ENCODE data around the gene SUSD1. TPM values are rescaled to one million over a fixed set of nuclear protein-coding genes. Genes with fewer than 3 reads are reported as not detected.

Gene SUSD1
- polyA plus RNA-seq, 2 donors: 1.2 to 1.8 TPM

DNA sequence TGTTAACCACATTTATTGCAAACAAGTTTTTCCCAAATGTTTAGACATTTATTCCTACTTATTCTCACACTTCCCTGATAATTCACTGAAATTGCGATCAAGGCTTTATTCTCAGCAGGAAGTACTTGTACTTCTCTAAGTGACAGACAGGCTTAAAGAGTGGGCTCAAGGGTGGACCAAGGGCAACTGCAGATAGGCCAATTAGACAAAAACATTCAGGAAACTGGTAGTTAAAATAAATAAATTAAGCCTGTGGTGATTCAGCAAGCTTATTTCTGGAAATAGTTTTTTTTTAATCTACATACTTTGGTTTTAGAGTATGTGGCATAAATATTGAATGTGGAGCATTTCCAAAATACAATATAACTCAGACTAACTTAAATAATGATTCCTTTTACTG is 142.4 kb downstream of the SUSD1 start:
- WGBS, 2 donors: 56 to 76% methylated on average over 1 of the region's 1 CpG

DNA sequence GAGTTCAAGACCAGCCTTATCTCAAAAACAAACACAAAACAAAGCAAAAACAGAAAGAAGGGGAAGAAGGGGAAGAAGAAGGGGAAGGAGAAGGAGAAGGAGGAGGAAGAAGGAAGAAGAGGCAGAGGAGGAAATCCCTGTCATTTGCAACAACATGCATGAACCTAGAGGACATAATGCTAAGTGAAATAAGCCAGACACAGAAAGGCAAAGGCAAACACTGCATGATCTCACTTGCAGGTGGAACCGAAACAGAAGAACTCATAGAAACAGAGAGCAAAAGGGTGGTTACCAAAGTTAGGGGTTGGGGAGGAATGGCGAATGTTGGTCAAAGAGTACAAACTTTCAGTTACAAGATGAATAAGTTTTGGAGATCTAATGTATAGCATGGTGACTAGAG is 143.1 kb downstream of the SUSD1 start:
- H3K27me3 ChIP-seq (ENCODE audit: control insufficient read depth in 1 of 2, insufficient read depth in 2 of 2, low read length in 2 of 2): no peaks in the 10 kb centered on the region
- H3K4me1 ChIP-seq (ENCODE audit: control insufficient read depth in 2 of 2, insufficient read depth in 2 of 2, low read length in 1 of 2): peaks cover 0 to 12% of the 10 kb centered on the region in 2 donors
- no peaks in the 10 kb centered on the region for H3K9me3 ChIP-seq (ENCODE audit: control insufficient read depth in 2 of 2, insufficient read depth in 1 of 2, low read depth in 1 of 2, low read length in 1 of 2)
- 65% methylated on average over 2 of the region's 2 CpGs for WGBS, 2 donors
- H3K4me3 ChIP-seq (ENCODE audit: low read depth in 1 of 2, low read length in 2 of 2): no peak overlapping the region
- H3K27ac ChIP-seq (ENCODE audit: low read depth in 2 of 2, low read length in 1 of 2): no peak overlapping the region
- H3K36me3 ChIP-seq (ENCODE audit: control insufficient read depth in 2 of 2, insufficient read depth in 2 of 2, low read length in 1 of 2): no peaks in the 10 kb centered on the region

More for the DNA sequence above, 142.4 kb downstream of the SUSD1 start:
- H3K27me3 ChIP-seq (ENCODE audit: control insufficient read depth in 1 of 2, insufficient read depth in 2 of 2, low read length in 2 of 2): no peaks in the 10 kb centered on the region
- H3K9me3 ChIP-seq (ENCODE audit: control insufficient read depth in 2 of 2, insufficient read depth in 1 of 2, low read depth in 1 of 2, low read length in 1 of 2): no peaks in the 10 kb centered on the region
- H3K4me3 ChIP-seq (ENCODE audit: low read depth in 1 of 2, low read length in 2 of 2): no peak overlapping the region
- H3K4me1 ChIP-seq (ENCODE audit: control insufficient read depth in 2 of 2, insufficient read depth in 2 of 2, low read length in 1 of 2): peaks cover 0 to 12% of the 10 kb centered on the region in 2 donors
- no peaks in the 10 kb centered on the region for H3K36me3 ChIP-seq (ENCODE audit: control insufficient read depth in 2 of 2, insufficient read depth in 2 of 2, low read length in 1 of 2)
- H3K27ac ChIP-seq (ENCODE audit: low read depth in 2 of 2, low read length in 1 of 2): no peak overlapping the region

DNA sequence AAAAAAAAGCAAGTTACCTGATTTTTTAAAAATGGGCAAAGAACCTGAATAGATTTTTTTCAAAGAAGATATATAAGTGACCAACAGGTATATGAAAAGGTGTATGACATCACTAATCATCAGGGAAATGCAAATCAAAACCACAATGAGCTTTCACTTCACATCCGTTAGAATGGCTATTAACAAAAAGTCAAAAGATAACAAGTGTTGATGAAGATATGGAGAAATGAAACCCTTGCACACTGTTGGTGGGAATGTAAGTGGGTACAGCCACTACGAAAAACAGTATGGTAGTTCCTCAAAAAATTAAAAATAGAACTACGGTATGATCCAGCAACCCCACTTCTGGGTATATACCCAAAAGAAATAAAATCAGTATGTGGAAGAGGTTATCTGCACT is 143.7 kb downstream of the SUSD1 start:
- Histone ChIP-seq H3K4me3 (ENCODE audit: low read depth in 1 of 2, low read length in 2 of 2) (no peak overlapping the region), H3K27me3 (ENCODE audit: control insufficient read depth in 1 of 2, insufficient read depth in 2 of 2, low read length in 2 of 2) (no peaks in the 10 kb centered on the region), H3K9me3 (ENCODE audit: control insufficient read depth in 2 of 2, insufficient read depth in 1 of 2, low read depth in 1 of 2, low read length in 1 of 2) (no peaks in the 10 kb centered on the region), H3K27ac (ENCODE audit: low read depth in 2 of 2, low read length in 1 of 2) (no peak overlapping the region), H3K36me3 (ENCODE audit: control insufficient read depth in 2 of 2, insufficient read depth in 2 of 2, low read length in 1 of 2) (no peaks in the 10 kb centered on the region), H3K4me1 (ENCODE audit: control insufficient read depth in 2 of 2, insufficient read depth in 2 of 2, low read length in 1 of 2) (peaks cover 0 to 12% of the 10 kb centered on the region in 2 donors)
- 72 to 75% methylated on average over 3 of the region's 3 CpGs for WGBS, 2 donors

DNA sequence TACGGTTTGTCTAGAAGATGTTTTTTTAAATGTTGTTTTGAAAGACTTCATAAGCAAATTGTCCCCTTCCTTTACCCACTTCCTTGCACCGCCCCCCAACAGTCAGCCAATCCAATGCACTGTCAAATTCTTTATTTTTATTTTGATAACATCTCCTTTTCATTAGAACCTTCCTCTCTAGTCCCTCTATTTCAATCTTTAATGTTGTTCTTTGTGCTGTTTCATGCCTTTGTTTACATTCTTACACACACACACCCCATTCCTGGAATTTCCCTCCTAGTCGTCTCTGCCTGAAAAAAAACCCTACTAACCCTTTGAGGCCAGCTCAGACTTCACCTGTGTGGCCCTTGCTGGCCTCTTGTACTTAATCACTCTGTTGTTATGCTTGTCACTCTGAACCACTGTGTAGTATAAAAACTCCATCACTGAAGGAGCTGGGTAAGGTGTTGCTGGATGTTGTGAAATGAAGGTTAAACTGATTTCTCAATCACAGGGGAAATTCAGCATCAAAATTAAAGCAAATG is 145.1 kb downstream of the SUSD1 start:
- no peaks in the 10 kb centered on the region for H3K27me3 ChIP-seq (ENCODE audit: control insufficient read depth in 1 of 2, insufficient read depth in 2 of 2, low read length in 2 of 2)
- 41 to 46% methylated on average over 3 of the region's 3 CpGs for WGBS, 2 donors
- no peak overlapping the region for H3K4me3 ChIP-seq (ENCODE audit: low read depth in 1 of 2, low read length in 2 of 2)
- H3K36me3 ChIP-seq (ENCODE audit: control insufficient read depth in 2 of 2, insufficient read depth in 2 of 2, low read length in 1 of 2): no peaks in the 10 kb centered on the region
- H3K4me1 ChIP-seq (ENCODE audit: control insufficient read depth in 2 of 2, insufficient read depth in 2 of 2, low read length in 1 of 2): peaks cover 0 to 12% of the 10 kb centered on the region in 2 donors
- H3K27ac ChIP-seq (ENCODE audit: low read depth in 2 of 2, low read length in 1 of 2): no peak overlapping the region
- H3K9me3 ChIP-seq (ENCODE audit: control insufficient read depth in 2 of 2, insufficient read depth in 1 of 2, low read depth in 1 of 2, low read length in 1 of 2): no peaks in the 10 kb centered on the region

DNA sequence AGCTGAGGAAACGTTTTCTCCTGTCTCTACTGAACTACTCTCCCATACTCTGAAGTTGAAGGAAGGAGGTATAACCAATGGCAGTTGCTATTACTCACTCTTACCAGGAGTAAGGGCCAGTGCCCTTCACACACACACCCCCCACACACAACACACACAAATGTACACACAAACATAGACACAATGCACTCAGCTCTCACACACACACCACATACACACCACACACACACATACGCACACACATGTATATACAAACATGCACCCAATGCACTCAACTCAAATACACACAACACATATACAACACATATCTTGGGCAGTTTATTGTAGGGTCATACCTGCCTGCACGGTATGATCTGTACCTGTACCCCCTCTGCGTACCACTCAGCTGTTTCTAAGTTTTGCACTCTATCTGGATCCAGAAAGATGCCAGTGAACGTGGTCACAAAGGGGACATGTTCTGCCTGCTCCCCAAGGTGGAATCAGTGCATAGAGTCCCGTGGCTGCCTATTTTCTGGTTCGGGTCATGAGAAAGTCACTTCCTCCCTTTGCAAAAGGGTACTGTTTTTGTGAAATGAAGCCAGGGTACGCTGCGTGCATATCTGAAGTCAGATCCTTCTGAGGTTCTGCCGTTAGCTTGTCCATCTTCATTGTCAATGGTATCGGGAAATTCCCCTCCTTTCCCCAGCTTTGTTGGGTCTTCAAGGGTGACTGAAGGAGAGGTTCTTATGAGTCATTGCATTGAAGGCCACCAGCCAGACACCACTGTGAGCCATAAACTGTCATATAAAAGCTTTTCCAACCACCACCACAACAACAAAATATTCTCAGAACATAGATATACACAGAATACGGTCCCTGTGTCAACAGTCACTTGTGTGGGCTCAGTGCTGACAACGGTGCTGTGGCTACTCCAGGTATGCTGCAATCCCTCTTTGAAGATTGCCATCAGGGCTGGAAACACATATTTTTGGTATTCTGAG is 146.6 kb downstream of the SUSD1 start:
- H3K27me3 ChIP-seq (ENCODE audit: control insufficient read depth in 1 of 2, insufficient read depth in 2 of 2, low read length in 2 of 2): no peaks in the 10 kb centered on the region
- H3K4me3 ChIP-seq (ENCODE audit: low read depth in 1 of 2, low read length in 2 of 2): no peak overlapping the region
- 77 to 80% methylated on average over 13 of the region's 13 CpGs for WGBS, 2 donors
- H3K27ac ChIP-seq (ENCODE audit: low read depth in 2 of 2, low read length in 1 of 2): no peak overlapping the region
- no peaks in the 10 kb centered on the region for H3K9me3 ChIP-seq (ENCODE audit: control insufficient read depth in 2 of 2, insufficient read depth in 1 of 2, low read depth in 1 of 2, low read length in 1 of 2)
- no peaks in the 10 kb centered on the region for H3K36me3 ChIP-seq (ENCODE audit: control insufficient read depth in 2 of 2, insufficient read depth in 2 of 2, low read length in 1 of 2)
- peaks cover 0 to 8% of the 10 kb centered on the region in 2 donors for H3K4me1 ChIP-seq (ENCODE audit: control insufficient read depth in 2 of 2, insufficient read depth in 2 of 2, low read length in 1 of 2)

DNA sequence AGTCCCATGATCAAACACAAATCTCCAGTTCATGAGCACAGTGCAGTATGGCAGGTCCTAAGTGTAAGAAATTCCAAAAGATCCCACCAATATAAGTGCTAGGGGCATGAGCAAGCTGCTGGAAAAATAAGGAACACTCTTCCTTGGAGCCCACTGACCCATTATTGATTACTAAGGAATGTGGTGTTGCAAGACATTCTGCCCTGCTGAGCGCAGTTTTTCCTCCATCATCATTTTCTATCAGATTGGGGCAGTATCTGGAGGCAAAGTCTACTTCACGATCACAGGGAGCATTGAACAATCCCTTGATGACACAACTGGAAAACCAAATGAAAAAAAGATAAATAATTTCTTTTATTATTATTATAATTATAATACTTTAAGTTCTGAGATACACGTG is 149.2 kb downstream of the SUSD1 start:
- no peaks in the 10 kb centered on the region for H3K36me3 ChIP-seq (ENCODE audit: control insufficient read depth in 2 of 2, insufficient read depth in 2 of 2, low read length in 1 of 2)
- H3K27ac ChIP-seq (ENCODE audit: low read depth in 2 of 2, low read length in 1 of 2): no peak overlapping the region
- no peaks in the 10 kb centered on the region for H3K9me3 ChIP-seq (ENCODE audit: control insufficient read depth in 2 of 2, insufficient read depth in 1 of 2, low read depth in 1 of 2, low read length in 1 of 2)
- peaks cover 0 to 6% of the 10 kb centered on the region in 2 donors for H3K4me1 ChIP-seq (ENCODE audit: control insufficient read depth in 2 of 2, insufficient read depth in 2 of 2, low read length in 1 of 2)
- H3K4me3 ChIP-seq (ENCODE audit: low read depth in 1 of 2, low read length in 2 of 2): no peak overlapping the region
- H3K27me3 ChIP-seq (ENCODE audit: control insufficient read depth in 1 of 2, insufficient read depth in 2 of 2, low read length in 2 of 2): no peaks in the 10 kb centered on the region
- 90 to 93% methylated on average over 3 of the region's 3 CpGs for WGBS, 2 donors

DNA sequence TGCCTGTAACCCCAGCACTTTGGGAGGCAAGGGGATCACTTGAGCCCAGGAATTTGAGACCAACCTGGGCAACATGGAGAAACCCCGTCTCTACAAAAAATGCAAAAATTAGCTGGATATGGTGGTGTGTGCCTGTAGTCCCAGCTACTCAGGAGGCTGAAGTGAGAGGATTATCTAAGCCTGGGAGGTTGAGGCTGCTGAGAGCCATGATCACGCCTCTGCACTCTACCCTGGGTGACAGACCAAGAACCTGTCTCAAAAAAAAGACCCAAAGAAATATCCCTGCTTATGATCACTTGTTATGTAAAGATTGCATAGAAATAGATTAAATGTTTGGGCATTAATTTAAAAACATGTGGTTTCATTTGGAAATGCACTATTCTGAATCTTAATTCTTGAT is 153.4 kb downstream of the SUSD1 start:
- H3K9me3 ChIP-seq (ENCODE audit: control insufficient read depth in 2 of 2, insufficient read depth in 1 of 2, low read depth in 1 of 2, low read length in 1 of 2): no peaks in the 10 kb centered on the region
- no peak overlapping the region for H3K4me3 ChIP-seq (ENCODE audit: low read depth in 1 of 2, low read length in 2 of 2)
- H3K27me3 ChIP-seq (ENCODE audit: control insufficient read depth in 1 of 2, insufficient read depth in 2 of 2, low read length in 2 of 2): no peaks in the 10 kb centered on the region
- whole genome bisulfite sequencing, 2 donors: 96 to 98% methylated on average over 2 of the region's 2 CpGs
- no peak overlapping the region for H3K27ac ChIP-seq (ENCODE audit: low read depth in 2 of 2, low read length in 1 of 2)
- no peaks in the 10 kb centered on the region for H3K4me1 ChIP-seq (ENCODE audit: control insufficient read depth in 2 of 2, insufficient read depth in 2 of 2, low read length in 1 of 2)
- no peaks in the 10 kb centered on the region for H3K36me3 ChIP-seq (ENCODE audit: control insufficient read depth in 2 of 2, insufficient read depth in 2 of 2, low read length in 1 of 2)

DNA sequence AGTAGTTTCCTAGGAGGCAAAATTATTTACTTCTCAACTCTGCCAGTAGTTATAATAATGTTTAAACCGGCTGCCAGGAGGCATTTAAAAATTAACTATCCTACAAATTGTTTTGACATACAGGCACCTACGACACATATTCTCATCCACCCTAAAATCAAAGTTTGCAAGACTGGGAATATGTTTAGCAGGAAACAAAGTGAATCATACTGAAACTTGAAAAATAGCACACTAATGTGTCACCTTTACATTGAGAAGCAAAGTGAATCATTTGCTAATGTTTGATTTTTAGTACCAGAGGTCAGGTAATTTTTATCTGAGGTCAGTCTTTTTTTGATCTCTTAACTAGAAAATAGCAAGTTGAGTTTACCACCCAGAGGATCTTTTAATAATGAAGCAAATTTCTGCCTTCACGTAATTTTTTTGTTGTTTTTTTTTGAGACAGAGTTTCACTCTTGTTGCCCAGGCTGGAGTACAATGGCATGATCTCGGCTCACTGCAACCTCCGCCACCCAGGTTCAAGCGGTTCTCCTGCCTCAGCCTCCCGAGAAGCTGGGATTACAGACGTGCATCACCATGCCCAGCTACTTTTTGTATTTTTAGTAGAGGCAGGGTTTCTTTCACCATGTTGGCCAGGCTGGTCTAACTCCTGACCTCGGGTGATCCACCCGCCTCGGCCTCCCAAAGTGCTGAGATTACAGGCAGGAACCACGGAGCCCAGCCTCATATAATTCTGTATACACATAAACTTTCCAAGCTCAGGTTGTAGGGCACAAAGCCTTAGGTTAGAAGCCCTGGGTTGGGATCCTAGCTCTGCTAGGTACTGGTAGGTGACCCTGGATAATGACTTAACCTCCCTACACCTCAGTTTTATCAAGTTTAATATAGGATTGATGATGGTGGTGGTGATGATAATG is 154.2 kb downstream of the SUSD1 start:
- H3K27ac ChIP-seq (ENCODE audit: low read depth in 2 of 2, low read length in 1 of 2): no peak overlapping the region
- no peak overlapping the region for H3K4me3 ChIP-seq (ENCODE audit: low read depth in 1 of 2, low read length in 2 of 2)
- 70 to 75% methylated on average over 12 of the region's 12 CpGs for WGBS, 2 donors
- H3K36me3 ChIP-seq (ENCODE audit: control insufficient read depth in 2 of 2, insufficient read depth in 2 of 2, low read length in 1 of 2): no peaks in the 10 kb centered on the region
- no peaks in the 10 kb centered on the region for H3K27me3 ChIP-seq (ENCODE audit: control insufficient read depth in 1 of 2, insufficient read depth in 2 of 2, low read length in 2 of 2)
- H3K4me1 ChIP-seq (ENCODE audit: control insufficient read depth in 2 of 2, insufficient read depth in 2 of 2, low read length in 1 of 2): no peaks in the 10 kb centered on the region
- H3K9me3 ChIP-seq (ENCODE audit: control insufficient read depth in 2 of 2, insufficient read depth in 1 of 2, low read depth in 1 of 2, low read length in 1 of 2): no peaks in the 10 kb centered on the region

DNA sequence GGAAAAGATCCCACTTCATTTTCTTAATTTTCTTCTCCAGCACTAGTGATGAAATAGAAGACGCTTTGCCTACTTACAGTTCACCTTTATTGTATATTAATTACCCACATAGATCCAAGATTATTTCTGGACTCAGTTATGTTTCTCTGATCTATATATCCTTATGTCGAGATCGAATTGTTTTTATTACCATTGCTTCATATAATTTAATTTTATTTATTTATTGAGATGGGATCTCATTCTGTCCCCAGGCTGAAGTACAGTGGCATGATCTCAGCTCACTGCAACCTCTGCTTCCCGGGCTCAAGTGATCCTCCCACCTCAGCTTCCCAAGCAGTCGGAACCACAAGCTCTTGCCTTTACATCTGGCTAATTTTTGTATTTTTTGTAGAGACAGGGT is 157.2 kb downstream of the SUSD1 start:
- no peaks in the 10 kb centered on the region for H3K9me3 ChIP-seq (ENCODE audit: control insufficient read depth in 2 of 2, insufficient read depth in 1 of 2, low read depth in 1 of 2, low read length in 1 of 2)
- H3K36me3 ChIP-seq (ENCODE audit: control insufficient read depth in 2 of 2, insufficient read depth in 2 of 2, low read length in 1 of 2): no peaks in the 10 kb centered on the region
- H3K27ac ChIP-seq (ENCODE audit: low read depth in 2 of 2, low read length in 1 of 2): no peak overlapping the region
- H3K4me1 ChIP-seq (ENCODE audit: control insufficient read depth in 2 of 2, insufficient read depth in 2 of 2, low read length in 1 of 2): no peaks in the 10 kb centered on the region
- H3K27me3 ChIP-seq (ENCODE audit: control insufficient read depth in 1 of 2, insufficient read depth in 2 of 2, low read length in 2 of 2): no peaks in the 10 kb centered on the region
- WGBS, 2 donors: 90 to 96% methylated on average over 5 of the region's 5 CpGs
- no peak overlapping the region for H3K4me3 ChIP-seq (ENCODE audit: low read depth in 1 of 2, low read length in 2 of 2)

Measured in esophagus (tissue), 2 donors.